Measurements from ENCODE around the gene SUCNR1. TPM values are rescaled to one million over a fixed set of nuclear protein-coding genes. Genes with fewer than 3 reads are reported as not detected.
"Not testable (repeated sequence)": the region's sequence is repeated elsewhere in the genome, so short reads cannot be mapped to it uniquely, and the experiment has no call there.

SUCNR1 gene
- total RNA-seq, 1 experiment from 2014 or later = not detected

DNA sequence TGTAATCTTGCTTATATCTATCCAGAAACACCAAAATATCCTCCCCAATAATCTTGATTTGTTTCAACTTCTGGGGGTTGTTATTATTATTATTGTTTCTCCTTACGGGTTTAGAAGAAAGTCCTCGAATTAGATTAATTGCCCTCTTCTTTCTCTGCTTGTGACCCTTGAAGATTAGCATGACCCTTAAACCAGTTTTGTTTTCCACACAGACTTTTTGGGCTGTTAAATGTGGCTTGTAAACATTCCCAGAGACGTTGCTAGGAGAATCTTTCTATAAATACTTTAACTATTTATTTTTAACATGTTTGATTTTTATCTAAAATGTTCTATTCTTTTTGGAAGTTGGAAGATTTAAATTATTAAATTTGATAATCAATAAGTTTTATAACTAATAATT lies 4.3 kb upstream of the SUCNR1 start:
- Mint-ChIP-seq H3K4me1 (ENCODE audit: insufficient read depth, unreplicated experiment) (peaks cover 13% of the 10 kb centered on the region), H3K27ac (ENCODE audit: low read depth, unreplicated experiment) (no peak overlapping the region), H3K36me3 (ENCODE audit: insufficient read depth, unreplicated experiment) (no peaks in the 10 kb centered on the region), H3K4me3 (ENCODE audit: unreplicated experiment) (no peak overlapping the region), H3K27me3 (ENCODE audit: insufficient read depth, unreplicated experiment) (no peaks in the 10 kb centered on the region), H3K9me3 (ENCODE audit: unreplicated experiment) (no peaks in the 10 kb centered on the region)
- no peak for TF ChIP-seq CTCF (IDR thresholded peaks at IDR 0.05; ENCODE audit: unreplicated experiment)
- BruUV-seq (replicated peaks) = no TSS peak
- no peak for DNase-seq (ENCODE audit: unreplicated experiment)
- POLR2A ChIA-PET = no interaction called here
- intact Hi-C loops (cut with micrococcal nuclease) = no loop called here
- CTCF ChIA-PET = no interaction called here

DNA sequence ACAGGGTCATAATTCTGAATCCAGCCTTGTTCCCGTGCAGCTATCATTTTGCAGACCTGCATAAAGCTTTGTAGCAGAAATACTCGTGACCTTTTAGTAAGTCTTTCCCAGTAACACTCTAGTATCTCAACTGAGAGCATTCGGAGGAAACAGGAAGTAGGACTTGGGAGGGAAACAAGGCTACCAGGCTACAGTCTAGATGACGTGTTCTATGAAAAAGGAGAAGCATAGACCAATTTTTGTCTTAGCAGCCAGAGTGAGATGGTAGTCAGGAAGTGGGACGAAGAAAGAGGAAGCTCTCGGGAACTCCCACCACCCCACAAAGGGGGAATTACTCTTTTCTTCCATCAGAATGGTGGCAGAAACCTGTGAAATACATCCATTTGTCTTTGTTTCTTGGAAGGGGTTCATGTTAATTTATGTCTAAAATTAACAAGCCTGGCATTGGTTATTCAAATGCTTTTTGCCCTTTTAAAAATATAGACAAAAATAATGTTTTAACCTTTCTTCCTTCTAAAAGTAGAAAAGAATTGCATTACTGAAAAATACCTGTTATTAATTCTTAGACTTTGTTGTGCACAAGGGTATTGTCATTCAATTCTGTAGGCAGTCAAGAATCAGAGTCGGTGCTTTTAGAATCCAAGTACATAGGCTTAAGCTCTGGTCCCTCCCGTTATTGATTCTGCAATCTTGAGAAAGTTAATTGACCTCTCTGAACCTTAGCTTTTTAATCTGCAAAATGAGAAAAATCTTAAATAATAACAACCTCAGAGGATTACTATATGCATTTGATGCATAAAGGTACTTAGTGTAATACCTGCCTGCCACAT lies 1.6 kb upstream of the SUCNR1 start:
- BruUV-seq (replicated peaks) = no TSS peak
- CTCF ChIA-PET = no interaction called here

DNA sequence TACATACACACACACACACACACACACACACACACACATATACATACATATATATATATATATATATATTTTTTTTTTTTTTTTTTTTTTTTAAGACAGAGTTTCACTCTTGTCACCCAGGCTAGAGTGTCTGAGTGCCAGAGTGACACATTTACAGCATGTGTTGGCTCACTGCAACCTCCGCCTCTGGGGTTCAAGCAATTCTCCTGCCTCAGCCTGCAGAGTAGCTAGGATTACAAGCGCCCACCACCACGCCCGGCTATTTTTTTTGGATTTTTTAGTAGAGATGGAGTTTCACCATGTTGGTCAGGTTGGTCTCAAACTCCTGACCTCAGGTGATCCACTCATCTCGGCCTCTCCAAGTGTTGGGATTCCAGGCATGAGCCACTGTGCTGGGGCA lies 636 bp downstream of the SUCNR1 start:
- H3K4me3 Mint-ChIP-seq (ENCODE audit: unreplicated experiment); intact Hi-C loops (cut with micrococcal nuclease); H3K27ac Mint-ChIP-seq (ENCODE audit: low read depth, unreplicated experiment); H3K9me3 Mint-ChIP-seq (ENCODE audit: unreplicated experiment); H3K4me1 Mint-ChIP-seq (ENCODE audit: insufficient read depth, unreplicated experiment); H3K36me3 Mint-ChIP-seq (ENCODE audit: insufficient read depth, unreplicated experiment); BruUV-seq (replicated peaks); POLR2A ChIA-PET; DNase-seq (ENCODE audit: unreplicated experiment); H3K27me3 Mint-ChIP-seq (ENCODE audit: insufficient read depth, unreplicated experiment): not testable (repeated sequence)
- CTCF ChIA-PET = interaction anchor here (0.6 kb wide), 1 partner anchor 254 kb away, joined by 3 read pairs; no protein-coding TSS in a partner anchor

More for the DNA sequence above, 1.6 kb upstream of the SUCNR1 start:
- Mint-ChIP-seq H3K4me1 (ENCODE audit: insufficient read depth, unreplicated experiment) (peaks cover 5% of the 10 kb centered on the region), H3K27ac (ENCODE audit: low read depth, unreplicated experiment) (no peak overlapping the region), H3K9me3 (ENCODE audit: unreplicated experiment) (no peaks in the 10 kb centered on the region), H3K27me3 (ENCODE audit: insufficient read depth, unreplicated experiment) (no peaks in the 10 kb centered on the region), H3K4me3 (ENCODE audit: unreplicated experiment) (no peak overlapping the region), H3K36me3 (ENCODE audit: insufficient read depth, unreplicated experiment) (no peaks in the 10 kb centered on the region)
- intact Hi-C loops (cut with micrococcal nuclease) = no loop called here
- no peak for TF ChIP-seq CTCF (IDR thresholded peaks at IDR 0.05; ENCODE audit: unreplicated experiment)
- no peak for DNase-seq (ENCODE audit: unreplicated experiment)
- POLR2A ChIA-PET = no interaction called here

GRCh38 chr3:151875759-151876158 lies 2.3 kb downstream of the SUCNR1 start:
- no peak for DNase-seq (ENCODE audit: unreplicated experiment)
- H3K4me3 Mint-ChIP-seq (ENCODE audit: unreplicated experiment) = no peak overlapping the region
- CTCF ChIA-PET = interaction anchor here (0.7 to 1.1 kb wide), 3 partner anchors 10 to 547 kb away, joined by 3 to 4 read pairs (median 3); no protein-coding TSS in a partner anchor
- intact Hi-C loops (cut with micrococcal nuclease) = no loop called here
- no peaks in the 10 kb centered on the region for H3K36me3 Mint-ChIP-seq (ENCODE audit: insufficient read depth, unreplicated experiment)
- H3K27me3 Mint-ChIP-seq (ENCODE audit: insufficient read depth, unreplicated experiment) = no peaks in the 10 kb centered on the region
- POLR2A ChIA-PET = interaction anchor here (1.7 kb wide), 1 partner anchor 15 kb away, joined by 5 read pairs; no protein-coding TSS in a partner anchor
- peaks cover 13% of the 10 kb centered on the region for H3K4me1 Mint-ChIP-seq (ENCODE audit: insufficient read depth, unreplicated experiment)
- no peak for TF ChIP-seq CTCF (IDR thresholded peaks at IDR 0.05; ENCODE audit: unreplicated experiment)
- H3K9me3 Mint-ChIP-seq (ENCODE audit: unreplicated experiment) = no peaks in the 10 kb centered on the region
- no TSS peak for BruUV-seq (replicated peaks)
- no peak overlapping the region for H3K27ac Mint-ChIP-seq (ENCODE audit: low read depth, unreplicated experiment)
